ENCODE results near the gene DYNLT4. TPM values are rescaled to one million over a fixed set of nuclear protein-coding genes. Genes with fewer than 3 reads are reported as not detected.

Gene DYNLT4
- total RNA-seq, 1 experiment from 2014 or later, result 0.31 TPM

- peak; percentile 2 for ATAC-seq
- H3K36me3 Mint-ChIP-seq, result no peaks in the 10 kb centered on the region
These were observed 12.1 kb upstream of the DYNLT4 start for GRCh38 chr1:44819196-44819607.

GRCh38 chr1:44817771-44818495 lies 10.8 kb upstream of the DYNLT4 start:
- POLR2A ChIA-PET, result interaction anchor here (0.6 to 3.1 kb wide), 4 partner anchors 18 to 1081 kb away, joined by 5 to 22 read pairs (median 13); partner anchors contain the start of genes BEST4 and PLK3
- H3K27ac Mint-ChIP-seq, result peak overlapping the region; percentile 63
- H3K4me3 Mint-ChIP-seq, result 0 out of 2 replicates have a peak overlapping the region, but pooled peaks have one; percentile 31
- peaks cover 25% of the 10 kb centered on the region for H3K4me1 Mint-ChIP-seq
- ATAC-seq (no peak), DNase-seq (ENCODE audit: low spot score) (no peak)
- H3K9me3 Mint-ChIP-seq, result no peaks in the 10 kb centered on the region
- H3K27me3 Mint-ChIP-seq (ENCODE audit: low read depth), result no peaks in the 10 kb centered on the region
- no peaks in the 10 kb centered on the region for H3K36me3 Mint-ChIP-seq
- TF ChIP-seq ZNF423 (CRISPR knock-in tag; IDR thresholded peaks at IDR 0.05) (no peak), ZNF416 (CRISPR knock-in tag; IDR thresholded peaks at IDR 0.05) (no peak), ZNF317 (CRISPR knock-in tag; IDR thresholded peaks at IDR 0.05; ENCODE audit: borderline replicate concordance, low read depth) (no peak), GRHL2 (CRISPR knock-in tag; IDR thresholded peaks at IDR 0.05; ENCODE audit: insufficient replicate concordance, severe bottlenecking) (no peak), ZNF396 (CRISPR knock-in tag; IDR thresholded peaks at IDR 0.05; ENCODE audit: borderline replicate concordance) (no peak), JUN (CRISPR knock-in tag; IDR thresholded peaks at IDR 0.05) (no peak), NR1H2 (CRISPR knock-in tag; IDR thresholded peaks at IDR 0.05) (no peak), CBFB (CRISPR knock-in tag; IDR thresholded peaks at IDR 0.05; ENCODE audit: low read depth) (no peak), CREM (CRISPR knock-in tag; IDR thresholded peaks at IDR 0.05) (no peak), KAT7 (CRISPR knock-in tag; IDR thresholded peaks at IDR 0.05; ENCODE audit: borderline replicate concordance) (no peak)
- TF ChIP-seq, protein P1, sequence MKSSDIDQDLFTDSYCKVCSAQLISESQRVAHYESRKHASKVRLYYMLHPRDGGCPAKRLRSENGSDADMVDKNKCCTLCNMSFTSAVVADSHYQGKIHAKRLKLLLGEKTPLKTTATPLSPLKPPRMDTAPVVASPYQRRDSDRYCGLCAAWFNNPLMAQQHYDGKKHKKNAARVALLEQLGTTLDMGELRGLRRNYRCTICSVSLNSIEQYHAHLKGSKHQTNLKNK (CRISPR knock-in tag; IDR thresholded peaks at IDR 0.05), result no peak
- CTCF ChIA-PET, result interaction anchor here (1.0 to 2.7 kb wide), 5 partner anchors 9 to 89 kb away, joined by 3 to 8 read pairs (median 3); partner anchors contain the start of gene PLK3

More at GRCh38 chr1:44819196-44819607, 12.1 kb upstream of the DYNLT4 start:
- Mint-ChIP-seq H3K4me3 (peak overlapping the region; percentile 81), H3K27ac (peak overlapping the region; percentile 100), H3K4me1 (peaks cover 25% of the 10 kb centered on the region), H3K27me3 (ENCODE audit: low read depth) (no peaks in the 10 kb centered on the region), H3K9me3 (no peaks in the 10 kb centered on the region)
- POLR2A ChIA-PET, result interaction anchor here (0.5 to 3.2 kb wide), 14 partner anchors 10 to 296 kb away, joined by 3 to 22 read pairs (median 5); partner anchors contain the start of genes BEST4, BTBD19, PLK3 and PTCH2
- DNase-seq (ENCODE audit: low spot score), result no peak
- CTCF ChIA-PET, result interaction anchor here (0.8 to 2.7 kb wide), 7 partner anchors 11 to 191 kb away, joined by 3 to 10 read pairs (median 4); partner anchors contain the start of genes BTBD19, HECTD3, PLK3 and RNU5D-1
- TF ChIP-seq MXD4 (CRISPR knock-in tag; IDR thresholded peaks at IDR 0.05; ENCODE audit: borderline replicate concordance) (no peak), RORB (CRISPR knock-in tag; IDR thresholded peaks at IDR 0.05) (0 out of 2 replicates have a peak, but pooled peaks have one; percentile 34)

DNA sequence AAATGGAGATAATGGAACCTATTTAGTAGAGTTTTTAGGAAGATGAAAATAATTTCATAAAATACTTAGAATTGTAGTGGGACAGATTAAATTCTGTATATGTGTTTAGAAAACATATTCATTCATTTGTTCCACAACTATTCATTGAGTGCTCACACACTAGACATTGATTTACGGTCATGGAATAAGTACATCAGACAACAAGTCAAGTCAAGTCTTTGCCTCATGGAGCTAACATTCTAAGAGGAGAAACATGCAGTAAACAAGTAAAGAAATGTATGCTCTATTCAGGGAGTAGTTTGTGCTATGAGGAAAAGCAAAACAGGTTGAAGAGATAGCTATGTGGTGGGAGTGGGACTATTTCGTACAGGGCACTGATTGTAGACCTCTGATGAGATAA lies 10.2 kb upstream of the DYNLT4 start:
- ATAC-seq (no peak), DNase-seq (ENCODE audit: low spot score) (no peak)
- CTCF ChIA-PET, result interaction anchor here (1.0 to 2.7 kb wide), 5 partner anchors 8 to 88 kb away, joined by 3 to 8 read pairs (median 3); partner anchors contain the start of gene PLK3
- H3K4me3 Mint-ChIP-seq, result no peak overlapping the region
- peaks cover 3% of the 10 kb centered on the region; the same call in 1 of the 2 replicates for H3K27me3 Mint-ChIP-seq (ENCODE audit: low read depth)
- peaks cover 25% of the 10 kb centered on the region for H3K4me1 Mint-ChIP-seq
- no peaks in the 10 kb centered on the region for H3K36me3 Mint-ChIP-seq
- H3K9me3 Mint-ChIP-seq, result no peaks in the 10 kb centered on the region
- POLR2A ChIA-PET, result interaction anchor here (0.6 to 3.1 kb wide), 2 partner anchors 17 to 1303 kb away, joined by 6 to 22 read pairs; partner anchors contain the start of gene PLK3
- H3K27ac Mint-ChIP-seq, result peak overlapping the region; percentile 13; the same call in 1 of the 2 replicates
- no peak for TF ChIP-seq ZNF425 (CRISPR knock-in tag; conservative IDR thresholded peaks at IDR 0.05)
- TF ChIP-seq ZNF423 (CRISPR knock-in tag; IDR thresholded peaks at IDR 0.05), result no peak
- no peak for TF ChIP-seq USF2 (CRISPR knock-in tag; IDR thresholded peaks at IDR 0.05)
- no peak for TF ChIP-seq SP1 (CRISPR knock-in tag; conservative IDR thresholded peaks at IDR 0.05)
- no peak for TF ChIP-seq NFYB (CRISPR knock-in tag; conservative IDR thresholded peaks at IDR 0.05; ENCODE audit: low read depth)
- no peak for TF ChIP-seq ZNF671 (CRISPR knock-in tag; IDR thresholded peaks at IDR 0.05)
- TF ChIP-seq OVOL2 (CRISPR knock-in tag; IDR thresholded peaks at IDR 0.05; ENCODE audit: borderline replicate concordance), result no peak
- no peak for TF ChIP-seq HMGXB4 (CRISPR knock-in tag; IDR thresholded peaks at IDR 0.05)
- TF ChIP-seq ZNF232 (CRISPR knock-in tag; IDR thresholded peaks at IDR 0.05), result no peak
- TF ChIP-seq ESRRA (CRISPR knock-in tag; IDR thresholded peaks at IDR 0.05; ENCODE audit: borderline replicate concordance), result no peak
- TF ChIP-seq TEAD4 (CRISPR knock-in tag; IDR thresholded peaks at IDR 0.05), result no peak
- TF ChIP-seq E2F4 (CRISPR knock-in tag; IDR thresholded peaks at IDR 0.05; ENCODE audit: borderline replicate concordance, low read depth), result no peak

Data from WTC11 (cell line).